BLaER1 (cell line): ENCODE results near the gene GPR68.
A peak's percentile ranks its signal among the peaks of the same experiment; 100 is the strongest.

Experiments used
- H3K27ac ChIP-seq: shearing (Covaris generic); formaldehyde crosslinking; 2 replicates; pipeline ENCODE4 v1.8.1; 2022
- H3K27me3 ChIP-seq: shearing (Covaris generic); formaldehyde crosslinking; 2 replicates; pipeline ENCODE4 v1.8.1; 2022
- H3K36me3 ChIP-seq: shearing (Covaris generic); formaldehyde crosslinking; 2 replicates; pipeline ENCODE4 v1.8.1; 2022
- H3K4me1 ChIP-seq: shearing (Covaris generic); formaldehyde crosslinking; 2 replicates; pipeline ENCODE4 v1.8.1; 2022
- H3K4me2 ChIP-seq: shearing (Covaris generic); formaldehyde crosslinking; 2 replicates; pipeline ENCODE4 v1.8.1; 2022
- H3K4me3 ChIP-seq: shearing (Covaris generic); formaldehyde crosslinking; 2 replicates; pipeline ENCODE4 v1.8.1; 2022
- H3K9ac ChIP-seq: shearing (Covaris generic); formaldehyde crosslinking; 2 replicates; pipeline ENCODE4 v1.8.1; 2022
- H3K9me3 ChIP-seq: shearing (Covaris generic); formaldehyde crosslinking; 2 replicates; pipeline ENCODE4 v1.8.1; 2022
- H4K20me1 ChIP-seq: shearing (Covaris generic); formaldehyde crosslinking; 2 replicates; pipeline ENCODE4 v1.8.1; 2022
- Cebpa-rat ChIP-seq: shearing (Covaris generic); IDR thresholded peaks from 2 replicates; pipeline ENCODE4 v1.8.1; 2022

Gene GPR68

DNA sequence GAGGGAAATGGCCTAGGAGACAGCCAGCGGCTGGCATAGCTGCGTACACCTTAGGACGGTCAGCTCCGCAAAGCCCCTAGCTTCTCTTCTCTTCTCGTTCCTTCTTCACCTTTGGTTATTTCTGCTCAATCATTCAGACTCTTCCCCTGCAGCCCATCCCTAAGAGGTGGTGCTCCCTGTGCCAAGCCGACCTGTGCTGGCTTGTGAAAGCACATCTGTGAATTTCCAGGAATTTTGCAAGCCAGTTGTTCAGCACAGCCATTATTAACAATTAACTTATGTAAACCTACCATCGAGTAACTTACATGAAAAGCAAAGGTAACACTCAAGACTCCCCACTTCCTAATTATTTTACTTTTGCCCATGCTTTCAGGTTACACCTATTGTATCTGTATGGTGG lies 20.9 kb upstream of the GPR68 start:
- H3K36me3 ChIP-seq: peaks cover 16% of the 10 kb centered on the region
- no peak overlapping the region for H3K4me2 ChIP-seq
- TF ChIP-seq Cebpa-rat: no peak
- H3K9ac ChIP-seq: no peak overlapping the region
- peaks cover 34% of the 10 kb centered on the region for H3K27me3 ChIP-seq
- no peak overlapping the region for H3K4me3 ChIP-seq
- H4K20me1 ChIP-seq: peaks cover 19% of the 10 kb centered on the region
- H3K27ac ChIP-seq: no peak overlapping the region
- no peaks in the 10 kb centered on the region for H3K9me3 ChIP-seq
- H3K4me1 ChIP-seq: peaks cover 21% of the 10 kb centered on the region

DNA sequence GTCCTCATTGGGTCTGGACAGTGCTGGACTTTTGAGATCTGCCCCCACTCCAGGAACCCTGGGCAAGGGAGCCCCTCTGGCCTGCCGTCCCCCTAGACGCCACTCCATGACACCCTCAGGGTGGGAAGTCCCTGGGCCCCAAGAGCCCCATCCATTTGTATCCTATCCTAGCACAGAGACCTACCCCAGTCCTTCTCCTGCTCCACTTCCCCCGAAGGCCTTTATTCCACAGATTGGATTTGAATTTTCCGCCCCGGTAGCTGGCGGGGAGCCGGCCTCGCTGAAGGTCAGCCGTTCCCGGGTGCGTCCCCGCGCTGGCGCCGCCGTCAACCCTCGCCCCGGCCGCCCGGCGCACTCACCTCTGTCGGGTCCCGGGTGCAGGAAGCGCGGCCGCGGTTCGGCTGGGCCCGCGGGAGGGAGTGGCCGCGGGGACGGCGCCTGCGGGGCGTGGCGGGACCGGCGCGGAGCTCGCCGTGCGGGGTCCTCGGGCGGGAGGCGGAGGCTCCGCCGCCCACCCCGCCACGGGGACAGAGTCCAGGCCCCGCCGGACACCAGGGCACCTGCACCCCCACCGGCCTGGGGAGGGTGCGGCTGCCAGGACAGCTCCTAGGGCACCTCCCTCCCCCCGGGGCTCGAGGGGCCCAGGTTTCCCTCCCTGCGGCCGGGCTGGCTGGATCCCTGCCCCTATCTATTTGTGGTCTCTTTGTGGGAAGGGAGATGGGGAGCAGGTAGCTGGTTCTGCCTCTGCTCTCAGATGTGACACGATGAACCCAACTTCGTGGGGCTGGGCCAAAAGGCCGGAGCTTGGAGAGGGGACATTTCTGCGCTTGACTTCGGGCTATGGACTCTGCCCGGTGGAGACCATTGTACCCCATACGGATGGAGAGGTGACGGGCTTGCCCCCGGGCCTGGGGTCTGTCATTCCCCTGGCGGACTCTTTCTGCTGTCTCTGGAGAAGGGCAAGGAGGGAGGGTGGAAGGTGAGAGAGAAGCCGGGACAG lies 19.9 kb upstream of the GPR68 start:
- H3K27me3 ChIP-seq: peaks cover 34% of the 10 kb centered on the region
- H3K9me3 ChIP-seq: no peaks in the 10 kb centered on the region
- H3K9ac ChIP-seq: no peak overlapping the region
- H3K36me3 ChIP-seq: 0 out of 2 replicates have a peak, but pooled peaks cover 7% of the 10 kb centered on the region
- peaks cover 22% of the 10 kb centered on the region for H3K4me1 ChIP-seq
- no peak overlapping the region for H3K27ac ChIP-seq
- no peak for TF ChIP-seq Cebpa-rat
- 0 out of 2 replicates have a peak overlapping the region, but pooled peaks have one; percentile 22 for H3K4me3 ChIP-seq
- H3K4me2 ChIP-seq: peak overlapping the region; percentile 48
- peaks cover 19% of the 10 kb centered on the region for H4K20me1 ChIP-seq

DNA sequence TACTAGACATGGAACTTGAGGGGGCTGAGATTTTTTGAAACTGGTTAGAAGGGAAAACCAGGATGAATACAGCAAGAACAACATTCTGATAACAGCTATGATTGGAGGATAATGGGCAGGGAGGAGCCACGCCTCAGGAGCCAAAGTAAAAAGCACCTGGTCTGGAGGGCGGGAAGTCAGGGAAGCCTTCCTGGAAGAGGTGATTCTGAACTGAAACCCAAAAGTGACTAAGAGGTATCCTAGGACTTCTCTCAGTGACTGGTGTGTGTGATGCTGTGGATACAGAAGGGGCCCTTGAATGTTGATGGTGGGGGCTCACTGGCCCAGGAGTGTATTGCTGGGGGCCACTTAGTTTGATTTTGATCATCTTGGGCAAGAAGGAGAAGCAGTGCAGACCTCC lies 18.8 kb upstream of the GPR68 start:
- H3K4me1 ChIP-seq: peaks cover 23% of the 10 kb centered on the region
- H4K20me1 ChIP-seq: peaks cover 19% of the 10 kb centered on the region
- TF ChIP-seq Cebpa-rat: no peak
- no peaks in the 10 kb centered on the region for H3K9me3 ChIP-seq
- 0 out of 2 replicates have a peak, but pooled peaks cover 6% of the 10 kb centered on the region for H3K36me3 ChIP-seq
- H3K4me3 ChIP-seq: no peak overlapping the region
- no peak overlapping the region for H3K4me2 ChIP-seq
- no peak overlapping the region for H3K9ac ChIP-seq
- H3K27me3 ChIP-seq: peaks cover 34% of the 10 kb centered on the region
- H3K27ac ChIP-seq: no peak overlapping the region

DNA sequence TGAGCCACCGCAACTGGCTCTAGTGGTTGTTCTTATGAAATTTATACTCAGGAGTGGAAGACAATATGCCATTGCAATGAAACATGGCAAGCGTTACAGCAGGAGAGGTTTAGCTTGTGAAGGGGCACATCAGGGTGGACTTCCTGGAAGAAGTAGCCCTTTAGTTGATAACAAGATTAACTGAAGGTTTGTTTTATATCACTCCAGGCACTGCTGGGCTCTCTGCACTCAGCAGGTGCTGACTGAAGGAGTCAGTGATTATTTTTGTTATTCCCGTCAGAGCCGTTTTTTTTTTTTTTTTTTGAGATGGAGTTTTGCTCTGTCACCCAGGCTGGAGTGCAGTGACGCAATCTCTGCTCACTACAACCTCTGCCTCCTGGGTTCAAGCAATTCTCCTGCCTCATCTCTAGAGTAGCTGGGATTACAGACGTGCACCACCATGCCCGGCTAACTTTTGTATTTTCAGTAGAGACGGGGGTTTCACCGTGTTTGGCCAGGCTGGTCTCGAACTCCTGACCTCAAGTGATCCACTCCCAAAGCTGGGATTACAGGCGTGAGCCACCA lies 17.6 kb upstream of the GPR68 start:
- H3K27me3 ChIP-seq: peaks cover 34% of the 10 kb centered on the region
- H3K36me3 ChIP-seq: no peaks in the 10 kb centered on the region
- no peak overlapping the region for H3K4me2 ChIP-seq
- H3K4me3 ChIP-seq: no peak overlapping the region
- H3K9ac ChIP-seq: no peak overlapping the region
- peaks cover 19% of the 10 kb centered on the region for H4K20me1 ChIP-seq
- H3K9me3 ChIP-seq: no peaks in the 10 kb centered on the region
- no peak overlapping the region for H3K27ac ChIP-seq
- H3K4me1 ChIP-seq: peaks cover 36% of the 10 kb centered on the region
- TF ChIP-seq Cebpa-rat: 0 out of 2 replicates have a peak, but pooled peaks have one; percentile 34

DNA sequence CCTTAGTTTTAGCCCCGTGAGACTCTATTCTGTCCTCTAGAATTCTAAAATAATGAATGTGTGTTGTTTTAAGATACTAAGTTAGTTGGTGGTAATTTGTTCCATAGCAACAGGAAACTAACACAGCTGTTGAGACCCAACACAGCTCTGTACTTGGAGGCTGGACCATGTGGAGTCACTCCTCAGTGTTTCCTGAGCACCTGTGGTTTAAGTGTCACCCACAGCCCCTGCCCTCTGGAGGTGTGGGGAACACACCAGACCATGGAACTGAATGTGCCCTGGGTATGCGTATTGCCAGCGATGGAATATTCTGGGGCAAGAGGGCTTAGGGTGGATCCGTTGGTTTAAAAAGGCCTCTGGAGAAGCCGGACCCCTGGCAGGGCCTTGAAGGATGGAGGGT lies 16.6 kb upstream of the GPR68 start:
- H3K27ac ChIP-seq: no peak overlapping the region

DNA sequence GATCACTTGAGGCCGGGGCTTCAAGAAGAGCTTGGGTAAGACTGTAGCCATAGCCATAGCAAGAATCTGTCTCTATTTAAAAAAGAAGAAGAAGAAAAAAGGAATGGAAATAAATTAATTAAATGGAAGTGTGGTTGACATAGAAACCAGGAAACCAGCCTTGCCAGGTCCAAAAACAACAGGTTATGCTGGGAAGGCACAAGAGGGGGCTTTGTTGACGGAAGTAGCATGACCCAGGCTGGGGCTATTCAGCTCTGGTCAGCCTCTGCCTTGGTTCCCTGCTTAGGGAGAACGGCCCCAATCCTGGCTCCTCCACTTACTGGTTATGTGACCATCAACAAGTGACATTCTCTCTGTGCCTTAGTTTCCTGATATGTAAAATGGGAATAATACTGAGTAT lies 14.4 kb upstream of the GPR68 start:
- Histone ChIP-seq H3K9ac (no peak overlapping the region), H3K4me1 (peaks cover 44% of the 10 kb centered on the region), H3K4me3 (no peak overlapping the region), H3K27me3 (peaks cover 13% of the 10 kb centered on the region), H3K4me2 (no peak overlapping the region), H4K20me1 (peaks cover 2% of the 10 kb centered on the region; the same call in 1 of the 2 replicates), H3K27ac (no peak overlapping the region), H3K9me3 (no peaks in the 10 kb centered on the region), H3K36me3 (no peaks in the 10 kb centered on the region)
- TF ChIP-seq Cebpa-rat: no peak

More for the DNA sequence above, 16.6 kb upstream of the GPR68 start:
- Histone ChIP-seq H4K20me1 (peaks cover 19% of the 10 kb centered on the region), H3K36me3 (no peaks in the 10 kb centered on the region), H3K4me2 (peak overlapping the region; percentile 43), H3K9ac (no peak overlapping the region), H3K9me3 (no peaks in the 10 kb centered on the region), H3K4me1 (peaks cover 38% of the 10 kb centered on the region), H3K4me3 (no peak overlapping the region), H3K27me3 (peaks cover 30% of the 10 kb centered on the region)
- TF ChIP-seq Cebpa-rat: no peak

DNA sequence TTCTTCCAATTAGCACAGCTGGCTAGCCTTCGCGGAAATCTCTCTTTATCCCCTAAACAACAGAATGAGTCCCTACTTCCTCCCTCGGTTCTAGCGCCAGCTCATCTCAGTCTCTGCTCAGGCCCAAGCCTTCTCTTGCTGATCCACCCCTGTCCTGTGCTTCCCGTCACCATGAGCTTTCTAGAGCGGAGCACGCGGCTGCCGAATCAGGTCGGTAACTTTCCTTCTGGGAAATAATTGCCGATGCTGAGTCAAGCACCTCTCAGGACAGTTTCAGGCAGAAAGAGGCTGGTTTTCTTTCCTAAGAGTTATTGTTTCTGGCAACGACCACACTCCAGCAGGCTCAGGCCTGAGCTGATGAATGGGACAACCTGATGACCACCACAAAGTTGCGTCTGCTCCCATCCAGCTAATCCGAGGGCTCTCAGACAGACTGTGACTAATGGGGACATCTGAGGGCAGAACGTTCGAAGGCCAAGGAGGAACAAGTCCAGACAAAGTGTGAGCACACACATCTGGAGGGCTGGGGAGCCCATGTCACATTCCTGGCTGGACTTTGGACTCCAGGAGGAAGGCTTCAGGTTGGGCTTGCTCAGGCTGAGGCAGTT lies 13.6 kb upstream of the GPR68 start:
- Histone ChIP-seq H3K4me1 (peaks cover 50% of the 10 kb centered on the region), H3K4me3 (no peak overlapping the region), H3K36me3 (no peaks in the 10 kb centered on the region), H3K27ac (no peak overlapping the region), H3K4me2 (peak overlapping the region; percentile 41), H3K27me3 (peaks cover 13% of the 10 kb centered on the region; the same call in 1 of the 2 replicates), H3K9ac (no peak overlapping the region; the same call in 1 of the 2 replicates), H3K9me3 (no peaks in the 10 kb centered on the region), H4K20me1 (no peaks in the 10 kb centered on the region)
- no peak for TF ChIP-seq Cebpa-rat

DNA sequence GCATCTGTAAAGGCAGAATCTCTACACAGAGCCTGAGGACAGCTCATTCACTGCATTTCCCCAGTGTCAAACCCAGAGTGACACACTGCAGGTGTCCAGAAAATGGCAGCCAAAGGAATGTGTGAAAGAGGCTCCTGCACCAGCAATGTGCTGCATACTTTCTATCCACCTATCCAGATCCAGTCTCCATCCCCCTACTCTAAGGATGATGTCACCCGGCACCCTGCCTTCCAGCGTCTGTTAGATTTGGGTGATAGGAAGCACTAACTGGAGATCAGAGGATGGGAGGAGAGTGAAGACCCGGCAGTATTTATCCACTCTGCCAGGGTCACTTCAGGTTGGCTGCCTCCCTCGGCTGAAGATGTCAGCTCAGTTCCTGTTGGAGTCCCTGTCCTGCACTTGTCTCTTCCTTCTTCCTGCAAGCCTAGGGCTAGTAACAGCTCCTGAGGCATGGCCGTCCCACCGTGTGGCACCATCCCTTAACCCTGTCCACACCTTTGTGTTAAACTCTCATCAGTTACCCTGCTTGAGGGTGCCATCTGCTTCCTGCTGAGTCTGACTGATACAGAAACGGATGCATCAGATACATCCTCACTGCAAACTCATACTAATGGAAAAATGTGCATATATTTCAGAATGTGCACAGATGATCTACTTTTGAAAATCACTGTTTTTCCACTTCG lies 13.0 kb upstream of the GPR68 start:
- Histone ChIP-seq H3K4me3 (no peak overlapping the region), H3K9me3 (no peaks in the 10 kb centered on the region), H3K36me3 (no peaks in the 10 kb centered on the region), H3K9ac (no peak overlapping the region), H3K4me2 (peak overlapping the region; percentile 41), H4K20me1 (no peaks in the 10 kb centered on the region), H3K27ac (no peak overlapping the region), H3K4me1 (peaks cover 56% of the 10 kb centered on the region), H3K27me3 (peaks cover 19% of the 10 kb centered on the region; the same call in 1 of the 2 replicates)
- TF ChIP-seq Cebpa-rat: no peak

DNA sequence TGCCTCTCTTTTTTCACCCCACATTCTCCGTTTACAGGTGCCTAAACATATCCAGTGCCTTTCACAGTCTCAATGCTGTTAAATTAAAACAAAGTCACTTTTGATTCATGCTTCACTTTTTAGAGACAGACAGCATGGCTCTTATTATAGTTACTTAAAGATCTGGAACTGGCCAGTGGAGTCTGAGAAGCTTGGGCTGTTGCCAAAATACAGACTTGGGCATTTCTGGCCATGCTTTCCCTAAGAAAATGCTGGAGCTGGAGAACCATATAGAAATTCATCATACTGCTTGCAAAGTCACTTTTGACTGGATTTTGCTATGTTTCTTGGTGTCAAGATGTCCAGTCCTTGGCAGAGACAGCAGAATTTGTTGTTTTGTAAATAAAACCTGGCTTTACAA lies 12.2 kb upstream of the GPR68 start:
- Histone ChIP-seq H3K27ac (no peak overlapping the region), H3K27me3 (peaks cover 20% of the 10 kb centered on the region; the same call in 1 of the 2 replicates), H4K20me1 (no peaks in the 10 kb centered on the region), H3K9ac (no peak overlapping the region), H3K4me2 (0 out of 2 replicates have a peak overlapping the region, but pooled peaks have one; percentile 41), H3K9me3 (no peaks in the 10 kb centered on the region), H3K4me3 (no peak overlapping the region), H3K36me3 (no peaks in the 10 kb centered on the region), H3K4me1 (peaks cover 56% of the 10 kb centered on the region)
- no peak for TF ChIP-seq Cebpa-rat
